IMR-90 (cell line): ENCODE data around the gene CANX. TPM values are rescaled to one million over a fixed set of nuclear protein-coding genes. Genes with fewer than 3 reads are reported as not detected.

Experiments
- ATAC-seq: fragments of 200-7000 bp; cut with Tn5 transposase; 2 replicates; pipeline ENCODE4 v1.9.1; 2020; ENCODE audit warnings: low read depth, mild to moderate bottlenecking, moderate library complexity
- BruUV-seq: library from RNA; stranded (reverse); fragments of 400-500 nt; replicated peaks from 2 replicates; lab custom pipeline; 2021; lab: Mats Ljungman, UMichigan
- CTCF ChIA-PET: fragments of 300-600 bp; formaldehyde crosslinking; extraction: SDS; loops from one replicate; lab custom pipeline; 2021; ENCODE audit warnings: antibody characterized with exemption; lab: Yijun Ruan, JAX
- POLR2A ChIA-PET: fragments of 300-600 bp; sonication (Branson Sonifier 250); formaldehyde crosslinking; loops from one replicate; lab custom pipeline; 2022; ENCODE audit warnings: antibody characterized with exemption; ENCODE audit not compliant: unreplicated experiment; lab: Charles Lee
- DNase-seq: peaks from one replicate; pipeline ENCODE4 v3.0.0; 2013
- H2AFZ ChIP-seq: replicated peaks from 2 replicates; pipeline ENCODE3; 2013; ENCODE audit warnings: low read length, mild to moderate bottlenecking; ENCODE audit not compliant: poor library complexity
- H2AK5ac ChIP-seq: 2 replicates; pipeline ENCODE4 v1.6.1; 2013; ENCODE audit warnings: low read depth, low read length, inconsistent platforms
- H2AK9ac ChIP-seq: replicated peaks from 2 replicates; pipeline ENCODE3; 2013; ENCODE audit warnings: mild to moderate bottlenecking, low read depth, low read length, moderate library complexity; ENCODE audit not compliant: poor library complexity
- H2BK120ac ChIP-seq: 2 replicates; pipeline ENCODE4 v1.6.1; 2013; ENCODE audit warnings: low read depth, low read length, inconsistent platforms
- H2BK15ac ChIP-seq: 3 replicates; pipeline ENCODE4 v1.6.1; 2013; ENCODE audit warnings: low read depth, low read length, inconsistent platforms
- H2BK20ac ChIP-seq: 2 replicates; pipeline ENCODE4 v1.6.1; 2013; ENCODE audit warnings: low read depth, mild to moderate bottlenecking, inconsistent platforms, low read length, moderate library complexity
- H2BK5ac ChIP-seq: 2 replicates; pipeline ENCODE4 v1.6.1; 2013; ENCODE audit warnings: mild to moderate bottlenecking, low read depth, low read length, inconsistent platforms; ENCODE audit not compliant: poor library complexity, severe bottlenecking
- H3K14ac ChIP-seq: replicated peaks from 2 replicates; pipeline ENCODE4 v1.6.1; 2013; ENCODE audit warnings: low read depth, low read length, inconsistent platforms
- H3K18ac ChIP-seq: 2 replicates; pipeline ENCODE4 v1.6.1; 2013; ENCODE audit warnings: low read depth, low read length, control low read depth
- H3K23ac ChIP-seq: 2 replicates; pipeline ENCODE4 v1.6.1; 2013; ENCODE audit warnings: low read depth, low read length, inconsistent platforms
- H3K27ac ChIP-seq: 2 replicates; pipeline ENCODE4 v1.5.1; 2013; ENCODE audit warnings: mild to moderate bottlenecking, control low read depth, low read length; ENCODE audit not compliant: insufficient read depth
- H3K27me3 ChIP-seq: 2 replicates; pipeline ENCODE4 v1.6.1; 2013; ENCODE audit warnings: low read length; ENCODE audit not compliant: control insufficient read depth, insufficient read depth
- H3K36me3 ChIP-seq: 2 replicates; pipeline ENCODE4 v1.6.1; 2013; ENCODE audit warnings: low read length, mixed read lengths; ENCODE audit not compliant: control insufficient read depth, insufficient read depth
- H3K4ac ChIP-seq: 2 replicates; pipeline ENCODE4 v1.6.1; 2013; ENCODE audit warnings: low read depth, low read length, inconsistent platforms
- H3K4me1 ChIP-seq: 2 replicates; pipeline ENCODE4 v1.6.1; 2013; ENCODE audit warnings: low read length, mixed read lengths; ENCODE audit not compliant: control insufficient read depth, insufficient read depth
- H3K4me2 ChIP-seq: 2 replicates; pipeline ENCODE4 v1.6.1; 2013; ENCODE audit warnings: low read depth, mild to moderate bottlenecking, control low read depth, low read length, moderate library complexity
- H3K4me3 ChIP-seq: 2 replicates; pipeline ENCODE4 v1.5.1; 2013; ENCODE audit warnings: low read depth, mild to moderate bottlenecking, control low read depth, low read length, moderate library complexity; ENCODE audit not compliant: insufficient read depth
- H3K56ac ChIP-seq: 2 replicates; pipeline ENCODE4 v1.6.1; 2013; ENCODE audit warnings: low read length, inconsistent platforms; ENCODE audit not compliant: insufficient read depth; ENCODE audit errors: extremely low read depth
- H3K79me1 ChIP-seq, 2 experiments: 2 replicates each; pipeline ENCODE4 v1.6.1; 2013; ENCODE audit warnings: low read length in 2 of 2, inconsistent platforms in 1 of 2, low read depth in 1 of 2
- H3K9ac ChIP-seq: 2 replicates; pipeline ENCODE4 v1.6.1; 2013; ENCODE audit warnings: low read depth, low read length, control low read depth
- H3K9me1 ChIP-seq: 2 replicates; pipeline ENCODE4 v1.6.1; 2013; ENCODE audit warnings: low read length, inconsistent platforms; ENCODE audit not compliant: insufficient read depth
- H3K9me3 ChIP-seq: 2 replicates; pipeline ENCODE4 v1.6.1; 2013; ENCODE audit warnings: low read length; ENCODE audit not compliant: control insufficient read depth, insufficient read depth
- H4K20me1 ChIP-seq: 2 replicates; pipeline ENCODE4 v1.6.1; 2013; ENCODE audit warnings: low read length, inconsistent platforms; ENCODE audit not compliant: insufficient read depth
- H4K5ac ChIP-seq: 2 replicates; pipeline ENCODE4 v1.6.1; 2013; ENCODE audit warnings: mild to moderate bottlenecking, low read depth, low read length, control low read depth
- H4K8ac ChIP-seq, 2 experiments: 2 replicates each; pipeline ENCODE4 v1.6.1; 2013; ENCODE audit warnings: low read depth in 2 of 2, low read length in 2 of 2, control low read depth in 1 of 2, inconsistent platforms in 1 of 2
- H4K91ac ChIP-seq: 2 replicates; pipeline ENCODE4 v1.6.1; 2013; ENCODE audit warnings: low read depth, low read length, inconsistent platforms; ENCODE audit not compliant: insufficient read depth
- MAFK ChIP-seq: IDR thresholded peaks from 2 replicates; pipeline ENCODE4 v1.6.1; 2012; ENCODE audit warnings: low read depth, low read length, improper control_type of control experiment
- WGBS, 2 experiments: methylation state at CpG; one replicate each; pipeline versions ENCODE4 v1.1.5 to v1.1.7; 2013; ENCODE audit warnings: missing lambda C conversion rate in 2 of 2; ENCODE audit not compliant: insufficient read length in 1 of 2; ENCODE audit errors: extremely low coverage in 2 of 2; 5-methylcytosine and 5-hydroxymethylcytosine counted together
- dilution Hi-C: fragments of 300-500 bp; cut with HindIII; formaldehyde crosslinking; loops from one replicate; pipeline ENCODE4 v1.14.3; 2018; ENCODE audit warnings: low sequenced_read_pairs; ENCODE audit not compliant: unreplicated experiment
- in situ Hi-C: fragments of 300-500 bp; cut with MboI; formaldehyde crosslinking; loops from 3 replicates; pipeline ENCODE4 v1.14.3; 2019; ENCODE audit warnings: low sequenced_read_pairs, inconsistent platforms, mixed read lengths
- intact Hi-C: fragments of 100-400 bp; cut with micrococcal nuclease; formaldehyde crosslinking; loops from 2 replicates; pipeline ENCODE4 v1.10.0; 2022
- polyA plus RNA-seq, 3 experiments: library from polyadenylated mRNA; depleted of rRNA; stranded (reverse); fragments of >200 nt; gene quantifications; 2 replicates each; pipeline ENCODE4 v1.2.3, GENCODE V29; 2012; ENCODE audit warnings: low replicate concordance in 1 of 3
- total RNA-seq: library from RNA; depleted of rRNA; stranded (reverse); fragments of >200 nt; gene quantifications from 2 replicates; pipeline ENCODE4 v1.2.3, GENCODE V29; 2012

Gene CANX
- total and polyA plus RNA-seq, 2 of the 4 experiments (the other 2 are of a cell fraction) = 216 to 345 TPM

- Histone ChIP-seq H3K4me3 (no peak overlapping the region), H3K18ac (no peak overlapping the region), H3K27me3 (no peaks in the 10 kb centered on the region), H4K20me1 (no peaks in the 10 kb centered on the region), H3K4me1 (peaks cover 4% of the 10 kb centered on the region), H4K5ac (no peak overlapping the region), H3K9me3 (no peaks in the 10 kb centered on the region), H2BK120ac (no peak overlapping the region), H3K56ac (no peak overlapping the region), H3K23ac (no peak overlapping the region), H3K36me3 (no peaks in the 10 kb centered on the region), H2AK9ac (no peak overlapping the region), H3K4me2 (no peak overlapping the region), H2AK5ac (no peak overlapping the region), H4K8ac (no peak overlapping the region), H2AFZ (no peak overlapping the region), H4K91ac (no peak overlapping the region), H3K9ac (no peak overlapping the region), H2BK15ac (no peak overlapping the region), H3K4ac (no peak overlapping the region), H3K9me1 (0 out of 2 replicates have a peak, but pooled peaks cover 5% of the 10 kb centered on the region), H3K79me1 (peaks cover 8 to 31% of the 10 kb centered on the region in 2 experiments), H3K14ac (no peak overlapping the region), H3K27ac (no peak overlapping the region), H2BK20ac (no peak overlapping the region), H2BK5ac (no peak overlapping the region)
- CTCF ChIA-PET = no interaction called here
- no peak for ATAC-seq
- dilution Hi-C loops (no loop called here), intact Hi-C loops (no loop called here), in situ Hi-C loops (no loop called here)
- BruUV-seq = no TSS peak
- 83% methylated on average over 5 of the region's 9 CpGs; no CpG with 5 or more reads in 1 of the 2 experiments for WGBS, 2 experiments
- POLR2A ChIA-PET = no interaction called here
- TF ChIP-seq MAFK = no peak
- no peak for DNase-seq
These were observed 18.6 kb upstream of the CANX start for GRCh38 chr5:179680014-179680779.
